Uterus (tissue), 4 donors: Measurements from ENCODE around the gene CD320. TPM values are rescaled to one million over a fixed set of nuclear protein-coding genes. Genes with fewer than 3 reads are reported as not detected.
A peak's percentile ranks its signal among the peaks of the same experiment; 100 is the strongest.
"Not testable (repeated sequence)": the region's sequence is repeated elsewhere in the genome, so short reads cannot be mapped to it uniquely, and the experiment has no call there.

ENCODE experiments used
- DNase-seq, 2 donors: peaks; one replicate each; pipeline ENCODE4 v3.0.0-alpha.2; 2019 to 2020
- H3K27ac ChIP-seq, 2 donors: fragments of 200-600 bp; sonication (generic); 1 replicate in 1 of 2; 2 replicates in 1 of 2; pipeline ENCODE4 v1.5.1; 2016 to 2018
- H3K27me3 ChIP-seq, 2 donors: fragments of 200-600 bp; sonication (generic); one replicate each; pipeline ENCODE4 v1.5.1; 2018 to 2019; ENCODE audit warnings: control low read depth in 1 of 2
- H3K36me3 ChIP-seq, 2 donors: fragments of 200-600 bp; sonication (generic); one replicate each; pipeline ENCODE4 v1.5.1; 2019; ENCODE audit warnings: control low read depth in 1 of 2
- H3K4me1 ChIP-seq, 2 donors: fragments of 200-600 bp; sonication (generic); one replicate each; pipeline ENCODE4 v1.5.1; 2018 to 2019; ENCODE audit warnings: control low read depth in 1 of 2
- H3K4me3 ChIP-seq, 2 donors: fragments of 200-600 bp; sonication (generic); 1 replicate in 1 of 2; 2 replicates in 1 of 2; pipeline ENCODE4 v1.5.1; 2018 to 2019; ENCODE audit warnings: mild to moderate bottlenecking in 1 of 2
- H3K9me3 ChIP-seq, 2 donors: fragments of 200-600 bp; sonication (generic); one replicate each; pipeline ENCODE4 v1.5.1; 2019; ENCODE audit warnings: control low read depth in 1 of 2
- CTCF ChIP-seq, 4 experiments: fragments of 200-600 bp in 2 of 4; fragments of 450-650 bp in 2 of 4; sonication (generic) in 2 of 4; IDR thresholded peaks; one replicate each; pipeline ENCODE4 v1.5.1; 2016 to 2019; ENCODE audit warnings: antibody characterized with exemption in 4 of 4, mild to moderate bottlenecking in 2 of 4, moderate library complexity in 1 of 4
- POLR2A ChIP-seq, 2 donors: fragments of 450-650 bp; IDR thresholded peaks; one replicate each; pipeline ENCODE4 v1.6.1; 2016; ENCODE audit warnings: antibody characterized with exemption in 2 of 2, mild to moderate bottlenecking in 1 of 2, moderate library complexity in 1 of 2
- intact Hi-C: fragments of 100-400 bp; cut with DNase I; formaldehyde crosslinking; loops from one replicate; pipeline ENCODE4 v1.15.1; 2023; ENCODE audit warnings: low total_unique reads
- total RNA-seq, 4 donors: library from RNA; depleted of rRNA in 3 of 4; stranded (reverse); fragments of >200 nt in 3 of 4; gene quantifications; one replicate each; pipeline versions ENCODE4 v1.1.0 to v1.2.4, GENCODE V29; 2014 to 2023
- donor health status: DM: yes; HTN: yes; CAD: no.

Gene CD320
- total RNA-seq: 10 to 100 TPM; 15.0 to 72.0 (median 26.2) TPM

GRCh38 chr19:8307965-8308866 lies at the start of gene CD320:
TSS of gene CD320 (minus strand) at chr19:8308358. CDS start at chr19:8308290, 68 bp downstream.
- Histone ChIP-seq H3K27me3 (no peaks in the 10 kb centered on the region), H3K27ac (peak within 1 kb of the TSS; percentile 58 to 80), H3K36me3 (no peaks in the 10 kb centered on the region), H3K9me3 (no peaks in the 10 kb centered on the region), H3K4me1 (peaks cover 3 to 7% of the 10 kb centered on the region in 2 donors), H3K4me3 (peak within 1 kb of the TSS; percentile 50 to 59)
- peak; percentile 86 to 90 for DNase-seq
- TF ChIP-seq CTCF (IDR thresholded peaks at IDR 0.05): peak in 1 of 4 experiments; percentile 41
- peak; percentile 51 to 53 for TF ChIP-seq POLR2A (IDR thresholded peaks at IDR 0.05)
- intact Hi-C loops: no loop called here

- intact Hi-C loops: loop anchor here (10.0 kb wide), 1 partner anchor 48 kb away; no protein-coding TSS in a partner anchor
- H3K27ac ChIP-seq: no peak overlapping the region
Observed at GRCh38 chr19:8357007-8357521, 48.9 kb upstream of the CD320 start.

GRCh38 chr19:8355631-8356402 lies 47.7 kb upstream of the CD320 start:
- H3K4me3 ChIP-seq: no peak overlapping the region
- no peaks in the 10 kb centered on the region for H3K4me1 ChIP-seq
- TF ChIP-seq POLR2A (IDR thresholded peaks at IDR 0.05) (no peak), CTCF (IDR thresholded peaks at IDR 0.05) (no peak)
- no peaks in the 10 kb centered on the region for H3K9me3 ChIP-seq
- peak in 1 of 2 donors; percentile 55 for DNase-seq
- H3K27me3 ChIP-seq: no peaks in the 10 kb centered on the region
- H3K27ac ChIP-seq: no peak overlapping the region
- intact Hi-C loops: loop anchor here (10.0 kb wide), 1 partner anchor 49 kb away; no protein-coding TSS in a partner anchor
- no peaks in the 10 kb centered on the region for H3K36me3 ChIP-seq

More at GRCh38 chr19:8357007-8357521, 48.9 kb upstream of the CD320 start:
- DNase-seq: no peak
- Histone ChIP-seq H3K9me3 (no peaks in the 10 kb centered on the region), H3K4me1 (no peaks in the 10 kb centered on the region), H3K36me3 (no peaks in the 10 kb centered on the region), H3K27me3 (no peaks in the 10 kb centered on the region), H3K4me3 (no peak overlapping the region)
- no peak for TF ChIP-seq CTCF (IDR thresholded peaks at IDR 0.05)
- no peak for TF ChIP-seq POLR2A (IDR thresholded peaks at IDR 0.05)

- not testable (repeated sequence) for DNase-seq, H3K9me3 ChIP-seq, H3K27me3 ChIP-seq, H3K36me3 ChIP-seq, H3K4me1 ChIP-seq, H3K4me3 ChIP-seq
- intact Hi-C loops: loop anchor here (10.0 kb wide), 1 partner anchor 52 kb away; no protein-coding TSS in a partner anchor
- H3K27ac ChIP-seq: peak overlapping the region; percentile 41 to 57
Observed at GRCh38 chr19:8352845-8353244, 44.7 kb upstream of the CD320 start.

GRCh38 chr19:8352134-8352827 lies 44.1 kb upstream of the CD320 start:
- H3K4me1 ChIP-seq: no peaks in the 10 kb centered on the region
- intact Hi-C loops: loop anchor here (10.0 kb wide), 1 partner anchor 53 kb away; no protein-coding TSS in a partner anchor
- no peak for DNase-seq
- H3K36me3 ChIP-seq: no peaks in the 10 kb centered on the region
- H3K27ac ChIP-seq: peak overlapping the region; percentile 41 to 57
- H3K27me3 ChIP-seq: no peaks in the 10 kb centered on the region
- H3K4me3 ChIP-seq: no peak overlapping the region
- no peaks in the 10 kb centered on the region for H3K9me3 ChIP-seq
- TF ChIP-seq CTCF (IDR thresholded peaks at IDR 0.05) (no peak), POLR2A (IDR thresholded peaks at IDR 0.05) (no peak)

GRCh38 chr19:8349629-8350372 lies 41.6 kb upstream of the CD320 start:
- H3K4me1 ChIP-seq, H3K4me3 ChIP-seq, H3K36me3 ChIP-seq, DNase-seq, H3K27me3 ChIP-seq, H3K9me3 ChIP-seq, H3K27ac ChIP-seq: not testable (repeated sequence)
- intact Hi-C loops: loop anchor here (10.0 kb wide), 1 partner anchor 55 kb away; no protein-coding TSS in a partner anchor
